Cerebellar cortex (tissue), 1 donor: ENCODE data around the gene APBB2.

Experiments
- DNase-seq: peaks from one replicate; pipeline ENCODE4 v3.0.0-alpha.2; 2015; ENCODE audit warnings: low spot score

APBB2 gene

GRCh38 chr4:40856277-40856839, 358.0 kb downstream of the APBB2 start:
- no peak for DNase-seq

- DNase-seq: no peak
Measured at GRCh38 chr4:40850496-40850895, 363.8 kb downstream of the APBB2 start.

GRCh38 chr4:40848940-40849339, 365.4 kb downstream of the APBB2 start:
- peak; percentile 12 for DNase-seq

GRCh38 chr4:40848251-40848650, 366.1 kb downstream of the APBB2 start:
- DNase-seq: no peak

- no peak for DNase-seq
Measured at GRCh38 chr4:40846532-40846931, 367.8 kb downstream of the APBB2 start.

- DNase-seq: peak; percentile 18
Measured at GRCh38 chr4:40845154-40845835, 369.0 kb downstream of the APBB2 start.

GRCh38 chr4:40844261-40844660, 370.1 kb downstream of the APBB2 start:
- no peak for DNase-seq

- no peak for DNase-seq
Measured at GRCh38 chr4:40843696-40844095, 370.6 kb downstream of the APBB2 start.

GRCh38 chr4:40842725-40843423, 371.5 kb downstream of the APBB2 start:
- no peak for DNase-seq

- DNase-seq: no peak
Measured at GRCh38 chr4:40842318-40842717, 372.0 kb downstream of the APBB2 start.

- peak; percentile 64 for DNase-seq
Measured at GRCh38 chr4:40840985-40841571, 373.3 kb downstream of the APBB2 start.

GRCh38 chr4:40840255-40840984, 373.9 kb downstream of the APBB2 start:
- DNase-seq: no peak

- DNase-seq: no peak
Measured at GRCh38 chr4:40838742-40839141, 375.6 kb downstream of the APBB2 start.

- DNase-seq: peak; percentile 80
Measured at GRCh38 chr4:40837094-40837870, 377.1 kb downstream of the APBB2 start.

GRCh38 chr4:40833212-40833611, 381.1 kb downstream of the APBB2 start:
- DNase-seq: no peak

GRCh38 chr4:40832175-40832574, 382.2 kb downstream of the APBB2 start:
- no peak for DNase-seq

GRCh38 chr4:40831146-40831907, 383.0 kb downstream of the APBB2 start:
- DNase-seq: no peak

- DNase-seq: no peak
Measured at GRCh38 chr4:40829586-40829985, 384.8 kb downstream of the APBB2 start.

- no peak for DNase-seq
Measured at GRCh38 chr4:40828661-40829060, 385.7 kb downstream of the APBB2 start.

- no peak for DNase-seq
Measured at GRCh38 chr4:40827758-40828157, 386.6 kb downstream of the APBB2 start.

GRCh38 chr4:40826821-40827220, 387.5 kb downstream of the APBB2 start:
- no peak for DNase-seq
